Fibroblast of skin of scalp (primary cell): ENCODE results near the gene LRRC4C.

Source experiments
- DNase-seq: peaks from one replicate; pipeline ENCODE4 v3.0.0-alpha.2; 2013

The LRRC4C gene

GRCh38 chr11:40842750-40843339 lies 616.6 kb downstream of the LRRC4C start:
- no peak for DNase-seq

- no peak for DNase-seq
Observed at GRCh38 chr11:40841231-40841630, 618.2 kb downstream of the LRRC4C start.

- DNase-seq = no peak
Observed at GRCh38 chr11:40838181-40838683, 621.2 kb downstream of the LRRC4C start.

GRCh38 chr11:40827116-40827515 lies 632.3 kb downstream of the LRRC4C start:
- DNase-seq = no peak

GRCh38 chr11:40826601-40827000 lies 632.9 kb downstream of the LRRC4C start:
- DNase-seq = no peak

GRCh38 chr11:40825201-40825834 lies 634.1 kb downstream of the LRRC4C start:
- DNase-seq = no peak

- no peak for DNase-seq
Observed at GRCh38 chr11:40819230-40819629, 640.2 kb downstream of the LRRC4C start.

GRCh38 chr11:40816976-40817375 lies 642.5 kb downstream of the LRRC4C start:
- DNase-seq = no peak

GRCh38 chr11:40797981-40798380 lies 661.5 kb downstream of the LRRC4C start:
- peak; percentile 20 for DNase-seq

- DNase-seq = no peak
Observed at GRCh38 chr11:40787224-40787623, 672.2 kb downstream of the LRRC4C start.

- DNase-seq = no peak
Observed at GRCh38 chr11:40763046-40763445, 696.4 kb downstream of the LRRC4C start.

GRCh38 chr11:40759341-40759740 lies 700.1 kb downstream of the LRRC4C start:
- DNase-seq = no peak

GRCh38 chr11:40754297-40754696 lies 705.2 kb downstream of the LRRC4C start:
- DNase-seq = no peak

GRCh38 chr11:40746282-40746681 lies 713.2 kb downstream of the LRRC4C start:
- DNase-seq = no peak

- DNase-seq = no peak
Observed at GRCh38 chr11:40732132-40732531, 727.3 kb downstream of the LRRC4C start.

- DNase-seq = peak; percentile 22
Observed at GRCh38 chr11:40722179-40722795, 737.2 kb downstream of the LRRC4C start.

GRCh38 chr11:40716344-40717130 lies 742.9 kb downstream of the LRRC4C start:
- DNase-seq = no peak

GRCh38 chr11:40713083-40713482 lies 746.4 kb downstream of the LRRC4C start:
- no peak for DNase-seq

GRCh38 chr11:40701027-40701426 lies 758.4 kb downstream of the LRRC4C start:
- no peak for DNase-seq

GRCh38 chr11:40689823-40690222 lies 769.6 kb downstream of the LRRC4C start:
- no peak for DNase-seq

- DNase-seq = no peak
Observed at GRCh38 chr11:40688369-40688768, 771.1 kb downstream of the LRRC4C start.

GRCh38 chr11:40686765-40687164 lies 772.7 kb downstream of the LRRC4C start:
- DNase-seq = no peak

- DNase-seq = no peak
Observed at GRCh38 chr11:40683010-40683409, 776.4 kb downstream of the LRRC4C start.
